Urinary bladder (tissue), 2 donors: ENCODE measurements around the gene NPS. TPM values are rescaled to one million over a fixed set of nuclear protein-coding genes. Genes with fewer than 3 reads are reported as not detected.

Experiments
- polyA plus RNA-seq: library from polyadenylated mRNA; stranded (reverse); fragments of 200-250 nt; gene quantifications from one replicate; pipeline ENCODE4 v1.2.3, GENCODE V29; 2013
- total RNA-seq: library from RNA; depleted of rRNA; stranded (reverse); fragments of >200 nt; gene quantifications from one replicate; pipeline ENCODE4 v1.2.3, GENCODE V29; 2014
- donor health status: healthy.

NPS gene
- total and polyA plus RNA-seq, 2 donors: not detected

Other genes starting within 250 kb of the NPS start
- gene FOXI2, start 187.9 kb downstream of the NPS start, total RNA-seq: not detected
- 0.58 TPM for gene FOXI2, start 187.9 kb downstream of the NPS start, polyA plus RNA-seq